ENCODE measurements around the gene GABRR2.

DNA sequence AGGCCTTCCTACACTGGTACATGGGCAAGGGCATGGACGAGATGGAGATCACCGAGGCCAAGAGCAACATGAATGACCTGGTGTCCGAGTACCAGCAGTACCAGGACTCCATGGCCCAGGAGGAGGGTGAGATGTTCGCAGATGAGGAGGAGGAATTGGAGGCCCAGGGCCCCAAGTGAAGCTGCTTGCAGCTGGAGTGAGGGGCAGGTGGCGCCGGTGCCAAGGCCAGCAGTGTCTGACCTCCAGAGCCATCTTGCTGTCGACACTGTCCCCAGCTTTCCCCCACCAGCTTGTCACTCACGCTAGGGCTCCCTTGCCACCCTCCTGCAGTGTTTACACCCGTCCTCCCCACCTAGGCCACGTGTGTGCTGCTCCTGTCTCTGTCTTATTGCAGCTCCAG is 12.2 kb downstream of the GABRR2 start:
- TF ChIP-seq RAD21 (IDR thresholded peaks at IDR 0.05) = no peak
- TF ChIP-seq, protein P1, sequence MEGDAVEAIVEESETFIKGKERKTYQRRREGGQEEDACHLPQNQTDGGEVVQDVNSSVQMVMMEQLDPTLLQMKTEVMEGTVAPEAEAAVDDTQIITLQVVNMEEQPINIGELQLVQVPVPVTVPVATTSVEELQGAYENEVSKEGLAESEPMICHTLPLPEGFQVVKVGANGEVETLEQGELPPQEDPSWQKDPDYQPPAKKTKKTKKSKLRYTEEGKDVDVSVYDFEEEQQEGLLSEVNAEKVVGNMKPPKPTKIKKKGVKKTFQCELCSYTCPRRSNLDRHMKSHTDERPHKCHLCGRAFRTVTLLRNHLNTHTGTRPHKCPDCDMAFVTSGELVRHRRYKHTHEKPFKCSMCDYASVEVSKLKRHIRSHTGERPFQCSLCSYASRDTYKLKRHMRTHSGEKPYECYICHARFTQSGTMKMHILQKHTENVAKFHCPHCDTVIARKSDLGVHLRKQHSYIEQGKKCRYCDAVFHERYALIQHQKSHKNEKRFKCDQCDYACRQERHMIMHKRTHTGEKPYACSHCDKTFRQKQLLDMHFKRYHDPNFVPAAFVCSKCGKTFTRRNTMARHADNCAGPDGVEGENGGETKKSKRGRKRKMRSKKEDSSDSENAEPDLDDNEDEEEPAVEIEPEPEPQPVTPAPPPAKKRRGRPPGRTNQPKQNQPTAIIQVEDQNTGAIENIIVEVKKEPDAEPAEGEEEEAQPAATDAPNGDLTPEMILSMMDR (IDR thresholded peaks at IDR 0.05; ENCODE audit: low read depth, low read length, missing input control) = no peak
- TF ChIP-seq, protein P2, sequence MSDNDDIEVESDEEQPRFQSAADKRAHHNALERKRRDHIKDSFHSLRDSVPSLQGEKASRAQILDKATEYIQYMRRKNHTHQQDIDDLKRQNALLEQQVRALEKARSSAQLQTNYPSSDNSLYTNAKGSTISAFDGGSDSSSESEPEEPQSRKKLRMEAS (IDR thresholded peaks at IDR 0.05) = no peak
